Immature natural killer cell (primary cell): ENCODE data around the gene DGKG. TPM values are rescaled to one million over a fixed set of nuclear protein-coding genes. Genes with fewer than 3 reads are reported as not detected.

Experiments used
- DNase-seq, 3 donors: peaks; one replicate each; pipeline ENCODE4 v3.0.0; 2022; ENCODE audit warnings: mixed read lengths in 1 of 3
- H3K27ac Mint-ChIP-seq, 6 donors: one replicate each; pipeline ENCODE4 v1.8.0; 2020; ENCODE audit warnings: mixed read lengths in 6 of 6, mild to moderate bottlenecking in 5 of 6, inconsistent platforms in 4 of 6, moderate library complexity in 3 of 6
- H3K27me3 Mint-ChIP-seq, 3 donors: one replicate each; pipeline ENCODE4 v1.8.0; 2020 to 2021; ENCODE audit warnings: low read depth in 3 of 3, mild to moderate bottlenecking in 3 of 3, mixed read lengths in 3 of 3, moderate library complexity in 3 of 3, inconsistent platforms in 1 of 3
- H3K36me3 Mint-ChIP-seq, 3 donors: one replicate each; pipeline ENCODE4 v1.8.0; 2020; ENCODE audit warnings: mixed read lengths in 3 of 3, inconsistent platforms in 2 of 3, mild to moderate bottlenecking in 2 of 3
- H3K4me1 Mint-ChIP-seq, 2 donors: one replicate each; pipeline ENCODE4 v1.8.0; 2020; ENCODE audit warnings: inconsistent platforms in 2 of 2, mild to moderate bottlenecking in 2 of 2, mixed read lengths in 2 of 2, moderate library complexity in 1 of 2
- H3K4me3 Mint-ChIP-seq, 5 donors: one replicate each; pipeline ENCODE4 v1.8.0; 2020; ENCODE audit warnings: mild to moderate bottlenecking in 5 of 5, mixed read lengths in 5 of 5, inconsistent platforms in 3 of 5, moderate library complexity in 3 of 5
- H3K9me3 Mint-ChIP-seq, 6 donors: one replicate each; pipeline ENCODE4 v1.8.0; 2020; ENCODE audit warnings: mild to moderate bottlenecking in 6 of 6, mixed read lengths in 6 of 6, inconsistent platforms in 4 of 6, moderate library complexity in 3 of 6
- polyA plus RNA-seq, 3 donors: library from polyadenylated mRNA; unstranded; fragments of 300-500 nt; fragmentation: Illumina TruSeq; gene quantifications; one replicate each; pipeline ENCODE4 v1.2.3, GENCODE V29; 2021

DGKG gene
- polyA plus RNA-seq, 3 donors from 2014 or later = 0.07 to 0.86 TPM; not detected in 1

DNA sequence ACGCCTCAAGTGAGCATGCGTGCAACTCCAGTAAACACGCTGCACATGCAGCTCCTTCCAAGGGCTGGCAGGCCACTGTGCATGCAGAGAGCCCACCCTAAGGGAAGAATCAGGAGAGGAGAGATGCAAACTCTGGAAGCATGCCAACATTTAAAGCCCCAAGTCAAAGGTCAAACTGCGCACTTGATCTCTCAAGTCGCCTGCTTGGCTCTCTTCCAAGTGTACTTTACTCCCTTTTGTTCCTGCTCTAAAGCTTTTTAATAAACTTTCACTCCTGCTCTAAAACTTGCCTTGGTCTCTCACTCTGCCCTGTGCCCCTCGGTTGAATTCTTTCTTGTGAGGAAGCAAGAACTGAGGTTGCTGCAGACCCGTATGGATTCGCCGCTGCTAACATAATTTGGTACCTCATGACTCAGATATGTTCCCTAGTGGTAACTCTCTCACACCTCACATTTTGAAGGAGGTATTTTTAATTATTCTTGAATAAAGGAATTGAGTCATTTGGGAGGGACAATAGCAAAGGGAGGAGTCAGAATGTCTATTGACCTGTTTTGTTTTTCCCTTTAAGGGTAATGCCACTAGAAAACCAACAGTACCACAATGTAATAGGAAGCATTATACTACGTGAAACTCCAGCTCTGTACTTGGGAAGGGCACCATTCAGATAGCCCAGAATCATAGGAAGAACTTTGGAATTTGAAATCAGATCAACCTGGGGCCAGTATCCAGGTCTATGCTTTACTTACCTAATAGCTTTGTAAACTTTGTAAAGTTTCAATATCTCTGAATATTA lies 19.6 kb upstream of the DGKG start:
- H3K4me3 Mint-ChIP-seq = peak overlapping the region in 1 of 5 donors; percentile 41

DNA sequence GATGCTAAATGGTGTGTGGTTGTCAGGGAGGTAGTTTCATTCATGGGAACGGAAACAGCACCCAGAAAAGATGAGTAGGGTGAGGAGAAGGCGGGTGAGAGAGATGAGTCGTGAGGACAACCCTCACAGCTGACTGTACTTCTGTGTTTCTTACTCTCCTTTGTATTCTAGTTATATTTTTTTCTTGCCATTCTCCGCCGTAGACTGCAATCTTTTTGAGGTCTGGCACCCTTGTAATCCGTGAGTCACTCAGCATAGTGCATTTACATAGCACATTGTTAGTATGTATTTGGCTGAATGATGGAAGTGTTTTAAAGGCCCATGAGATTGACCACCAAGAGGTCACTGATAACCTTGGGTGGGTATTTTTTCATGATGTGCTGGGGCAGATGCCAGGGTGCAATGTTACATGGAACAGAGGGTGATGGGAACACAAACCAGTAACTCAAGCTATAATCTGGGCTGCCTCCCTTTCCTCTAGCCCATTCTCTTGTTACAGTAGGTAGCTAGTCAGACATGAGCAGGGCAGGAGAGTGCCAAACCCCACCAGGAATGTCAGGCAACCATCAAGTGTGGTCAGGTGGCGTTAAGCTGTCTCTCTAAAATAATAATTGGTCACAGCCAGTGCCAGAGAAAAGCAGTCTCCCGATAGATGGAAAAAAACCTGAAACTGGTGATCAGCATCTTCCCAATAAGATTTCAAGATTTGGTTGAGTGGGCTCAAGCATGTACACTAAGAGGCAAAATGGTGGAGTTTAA lies 18.8 kb upstream of the DGKG start:
- H3K9me3 Mint-ChIP-seq = peaks cover 0 to 4% (median 0%) of the 10 kb centered on the region in 6 donors
- H3K4me3 Mint-ChIP-seq = peak overlapping the region in 1 of 5 donors; percentile 27
- no peaks in the 10 kb centered on the region for H3K36me3 Mint-ChIP-seq
- peak overlapping the region in 1 of 6 donors; percentile 31 for H3K27ac Mint-ChIP-seq
- DNase-seq = no peak
- no peaks in the 10 kb centered on the region for H3K4me1 Mint-ChIP-seq
- H3K27me3 Mint-ChIP-seq = peaks cover 0 to 6% (median 1%) of the 10 kb centered on the region in 3 donors

More for the DNA sequence above, 19.6 kb upstream of the DGKG start:
- Mint-ChIP-seq H3K9me3 (peaks cover 0 to 6% (median 0%) of the 10 kb centered on the region in 6 donors), H3K4me1 (no peaks in the 10 kb centered on the region), H3K27ac (no peak overlapping the region), H3K36me3 (no peaks in the 10 kb centered on the region), H3K27me3 (peaks cover 0 to 1% (median 0%) of the 10 kb centered on the region in 3 donors)
- no peak for DNase-seq

DNA sequence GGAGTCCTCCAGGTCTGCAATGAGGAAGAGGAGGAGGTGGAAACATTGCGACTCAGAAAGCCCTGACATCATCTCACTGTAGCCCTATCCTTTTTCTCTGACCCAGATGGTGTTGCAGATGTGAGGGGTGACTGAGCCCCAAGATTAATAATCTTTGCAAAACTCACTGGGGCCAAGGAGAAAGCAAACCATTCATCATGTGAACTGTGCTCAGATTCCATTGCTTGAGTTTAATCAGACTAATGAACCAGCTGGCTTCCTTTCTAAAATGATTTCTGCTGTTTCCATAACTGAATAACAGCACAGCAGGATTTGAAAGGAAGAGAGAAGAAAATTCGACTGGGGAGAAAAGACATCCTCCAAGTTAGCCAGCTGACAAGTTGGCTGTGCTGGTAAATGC lies 13.4 kb upstream of the DGKG start:
- Mint-ChIP-seq H3K27me3 (peaks cover 3 to 15% (median 3%) of the 10 kb centered on the region in 3 donors), H3K4me1 (no peaks in the 10 kb centered on the region), H3K27ac (no peak overlapping the region), H3K9me3 (peaks cover 0 to 4% (median 0%) of the 10 kb centered on the region in 6 donors), H3K4me3 (no peak overlapping the region), H3K36me3 (no peaks in the 10 kb centered on the region)
- DNase-seq = no peak

DNA sequence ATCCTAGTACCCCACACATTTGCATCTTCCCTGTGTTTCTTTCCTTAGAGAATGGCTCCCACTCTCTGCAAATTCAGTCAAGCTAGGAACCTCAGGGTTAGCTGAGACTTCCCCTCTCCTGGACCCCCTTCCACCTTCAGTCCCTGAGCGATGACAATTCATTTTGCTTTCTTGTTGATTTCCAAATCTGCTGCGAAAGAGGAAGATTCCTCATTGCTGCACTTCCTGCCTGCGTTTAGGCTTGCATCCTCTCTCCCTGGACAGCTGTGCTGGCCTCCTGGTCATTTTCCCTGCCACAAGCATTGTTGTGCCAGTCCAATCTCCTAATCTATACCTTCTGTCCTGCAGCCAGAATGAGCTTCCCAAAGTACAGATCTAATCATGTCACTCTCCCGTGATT lies 12.3 kb upstream of the DGKG start:
- no peak overlapping the region for H3K4me3 Mint-ChIP-seq
- no peaks in the 10 kb centered on the region for H3K36me3 Mint-ChIP-seq
- H3K4me1 Mint-ChIP-seq = no peaks in the 10 kb centered on the region
- H3K27me3 Mint-ChIP-seq = peaks cover 3 to 17% (median 3%) of the 10 kb centered on the region in 3 donors
- H3K9me3 Mint-ChIP-seq = peaks cover 0 to 4% (median 0%) of the 10 kb centered on the region in 6 donors
- no peak overlapping the region for H3K27ac Mint-ChIP-seq
- DNase-seq = no peak

DNA sequence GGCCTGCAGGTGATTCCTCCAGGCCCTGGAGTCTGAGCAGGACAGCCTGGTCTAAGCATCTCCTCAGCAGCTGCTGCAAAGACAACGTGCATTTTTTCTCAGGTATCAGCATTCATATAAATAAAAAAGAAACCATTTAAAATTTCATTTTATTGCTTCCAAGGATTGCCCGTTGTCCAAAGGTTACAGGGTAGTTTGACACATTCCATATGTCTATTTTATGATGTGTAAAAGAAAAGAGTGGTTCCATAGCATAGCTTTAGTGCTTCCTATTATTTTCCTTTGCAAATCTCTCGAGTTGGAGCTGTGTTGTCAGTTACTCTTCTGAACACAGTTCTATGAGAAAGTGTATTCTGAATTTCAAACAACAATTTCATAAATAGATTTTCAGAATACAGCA lies 7.2 kb upstream of the DGKG start:
- no peaks in the 10 kb centered on the region for H3K9me3 Mint-ChIP-seq

DNA sequence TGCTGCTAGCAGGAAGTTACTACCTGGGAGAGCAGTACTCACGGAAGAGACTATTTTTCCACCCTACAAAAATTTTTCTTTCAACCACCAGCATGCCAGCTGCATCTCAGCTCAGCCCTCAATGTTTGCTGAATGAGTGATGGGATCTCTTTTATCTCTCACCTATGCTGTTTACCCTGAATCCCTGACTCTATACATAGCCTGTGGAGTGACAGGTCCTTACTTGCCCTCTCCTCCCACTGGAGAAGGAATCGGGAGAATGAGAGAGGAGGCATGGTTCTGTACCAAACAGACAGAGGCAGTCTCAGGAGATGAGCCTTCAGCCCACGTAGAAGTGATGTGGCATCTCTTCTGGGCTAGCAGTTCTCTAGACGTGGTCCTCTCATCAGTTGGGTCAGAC lies 6.7 kb upstream of the DGKG start:
- Mint-ChIP-seq H3K27ac (no peak overlapping the region), H3K4me3 (no peak overlapping the region), H3K27me3 (peaks cover 2 to 9% (median 5%) of the 10 kb centered on the region in 3 donors), H3K36me3 (no peaks in the 10 kb centered on the region), H3K4me1 (no peaks in the 10 kb centered on the region), H3K9me3 (no peaks in the 10 kb centered on the region)
- DNase-seq = no peak

More for the DNA sequence above, 7.2 kb upstream of the DGKG start:
- no peak for DNase-seq
- Mint-ChIP-seq H3K27ac (no peak overlapping the region), H3K4me1 (no peaks in the 10 kb centered on the region), H3K4me3 (no peak overlapping the region), H3K36me3 (no peaks in the 10 kb centered on the region), H3K27me3 (peaks cover 3 to 7% (median 4%) of the 10 kb centered on the region in 3 donors)

DNA sequence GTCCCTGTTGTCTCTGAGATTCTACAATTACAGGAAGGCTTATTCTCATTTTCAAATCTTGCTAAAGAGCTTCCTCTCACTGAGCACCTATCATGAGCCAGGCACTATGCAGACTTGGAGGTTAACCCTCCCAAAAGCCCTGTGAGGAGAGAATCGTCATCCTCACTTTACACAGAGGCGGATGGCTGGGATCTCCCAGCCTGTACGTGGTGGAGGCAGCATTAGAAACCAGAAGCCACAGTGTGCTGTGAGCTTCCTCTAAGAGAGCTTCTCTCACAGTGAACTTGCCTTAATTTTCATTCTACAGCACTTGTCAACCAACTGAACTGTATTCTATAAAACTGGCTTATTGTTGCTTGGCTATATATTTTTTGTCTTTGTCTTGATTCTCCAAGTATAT lies 6.1 kb upstream of the DGKG start:
- no peaks in the 10 kb centered on the region for H3K9me3 Mint-ChIP-seq
- H3K27me3 Mint-ChIP-seq = peaks cover 2 to 12% (median 3%) of the 10 kb centered on the region in 3 donors
- no peak overlapping the region for H3K27ac Mint-ChIP-seq
- H3K36me3 Mint-ChIP-seq = no peaks in the 10 kb centered on the region
- H3K4me3 Mint-ChIP-seq = no peak overlapping the region
- H3K4me1 Mint-ChIP-seq = no peaks in the 10 kb centered on the region
- no peak for DNase-seq

DNA sequence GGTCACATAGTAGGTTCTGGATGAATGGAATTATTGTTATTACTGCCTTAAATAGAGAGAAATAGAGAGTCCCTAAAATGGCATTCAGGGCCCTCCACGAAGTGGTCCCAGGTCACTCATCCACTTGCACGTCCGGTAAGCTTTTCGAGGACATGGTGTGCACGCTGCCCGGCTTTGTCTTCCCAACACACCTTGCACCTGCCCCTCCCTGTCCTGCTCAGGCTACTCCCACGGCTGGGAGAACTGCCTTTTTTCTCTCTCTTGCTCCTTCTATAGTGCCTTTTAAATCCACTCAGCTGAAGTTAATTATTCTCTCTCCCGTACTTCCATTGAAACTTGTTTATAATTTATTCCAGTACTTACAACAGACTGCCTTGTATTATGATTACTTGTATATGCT lies 5.6 kb upstream of the DGKG start:
- H3K4me3 Mint-ChIP-seq = no peak overlapping the region
- H3K9me3 Mint-ChIP-seq = no peaks in the 10 kb centered on the region
- no peak overlapping the region for H3K27ac Mint-ChIP-seq
- peaks cover 3 to 18% (median 4%) of the 10 kb centered on the region in 3 donors for H3K27me3 Mint-ChIP-seq
- H3K36me3 Mint-ChIP-seq = no peaks in the 10 kb centered on the region
- DNase-seq = no peak
- H3K4me1 Mint-ChIP-seq = no peaks in the 10 kb centered on the region

DNA sequence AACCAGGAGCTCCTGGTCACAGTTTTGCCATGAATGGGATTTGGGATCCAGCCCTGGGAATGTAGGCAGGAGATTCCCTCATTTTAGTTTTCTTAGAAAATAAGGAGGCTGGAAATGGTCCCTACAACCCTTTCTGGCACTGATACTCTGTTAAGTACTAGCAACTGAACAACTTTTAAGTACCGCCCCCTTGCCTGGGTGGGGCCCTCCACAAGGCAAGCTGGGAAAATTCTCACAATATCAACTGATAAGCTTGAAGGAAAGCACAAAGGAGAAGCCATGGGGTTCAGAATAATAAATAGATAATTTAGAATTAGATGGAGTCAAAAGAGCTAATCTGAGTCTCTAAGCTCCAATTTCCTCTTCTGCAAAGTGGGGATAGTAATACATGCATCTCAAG lies 4.2 kb upstream of the DGKG start:
- Mint-ChIP-seq H3K36me3 (no peaks in the 10 kb centered on the region), H3K27ac (no peak overlapping the region), H3K27me3 (peaks cover 5 to 15% (median 5%) of the 10 kb centered on the region in 3 donors), H3K9me3 (no peaks in the 10 kb centered on the region), H3K4me3 (no peak overlapping the region), H3K4me1 (no peaks in the 10 kb centered on the region)
- DNase-seq = no peak

DNA sequence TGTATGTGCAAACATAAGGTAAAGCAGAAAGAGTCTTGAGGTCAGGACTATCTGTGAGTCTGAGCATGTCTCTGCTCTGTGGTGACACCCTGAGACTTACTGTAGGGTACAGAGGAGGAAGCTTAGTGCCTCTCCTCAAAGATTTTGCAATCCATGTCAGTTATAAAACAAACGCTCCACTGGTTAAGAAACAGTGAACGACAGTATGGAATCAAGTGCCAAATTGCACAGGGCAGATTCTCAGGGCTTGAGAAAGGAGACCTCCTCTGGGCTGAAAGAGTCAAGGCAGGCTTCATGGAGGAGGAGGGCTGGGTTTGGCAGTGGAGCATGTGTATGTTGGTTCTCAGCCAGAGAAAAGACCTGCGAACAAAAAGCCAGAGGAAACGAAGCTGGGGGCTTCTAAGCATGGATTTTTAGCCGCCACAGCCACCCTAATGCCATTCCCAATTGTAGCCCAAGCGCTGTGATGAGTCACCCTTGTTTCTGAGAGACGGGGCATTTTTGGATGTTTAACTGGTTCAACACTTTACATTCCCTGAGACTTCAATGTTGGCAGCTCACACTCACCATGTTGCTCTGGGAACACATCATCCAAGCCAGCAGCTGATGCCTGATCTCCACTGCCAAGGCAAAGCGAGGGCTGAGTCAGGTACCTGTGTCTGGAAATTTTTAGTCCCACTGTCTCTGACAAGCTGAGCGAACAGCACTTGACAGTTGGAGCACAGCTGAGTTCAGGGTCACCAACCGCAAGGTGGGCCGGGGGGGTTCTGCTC lies 3.4 kb upstream of the DGKG start:
- no peak for DNase-seq
- Mint-ChIP-seq H3K9me3 (no peaks in the 10 kb centered on the region), H3K4me3 (no peak overlapping the region), H3K27me3 (peaks cover 7 to 17% (median 8%) of the 10 kb centered on the region in 3 donors), H3K36me3 (no peaks in the 10 kb centered on the region), H3K27ac (no peak overlapping the region), H3K4me1 (no peaks in the 10 kb centered on the region)

DNA sequence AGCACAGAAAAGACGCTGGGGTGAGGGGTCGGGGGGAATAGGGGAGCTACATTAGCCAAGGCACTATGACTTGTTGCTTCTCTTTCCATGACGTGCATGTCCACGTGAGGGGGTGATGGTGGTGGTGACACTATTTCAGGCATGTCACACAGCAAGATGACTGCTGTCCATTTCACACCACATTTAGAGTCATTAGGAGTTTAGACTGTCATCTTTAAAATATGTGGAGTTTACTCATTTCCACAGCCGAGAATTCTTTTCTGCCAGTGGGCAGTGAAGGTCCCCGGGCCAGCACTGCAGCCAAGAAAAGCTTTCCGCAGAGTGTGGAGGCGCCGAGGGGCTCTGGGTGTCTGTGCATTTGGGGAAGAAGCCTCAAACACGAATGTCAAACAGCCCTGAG lies 954 bp upstream of the DGKG start:
- H3K9me3 Mint-ChIP-seq = no peaks in the 10 kb centered on the region
- no peak overlapping the region for H3K4me3 Mint-ChIP-seq

DNA sequence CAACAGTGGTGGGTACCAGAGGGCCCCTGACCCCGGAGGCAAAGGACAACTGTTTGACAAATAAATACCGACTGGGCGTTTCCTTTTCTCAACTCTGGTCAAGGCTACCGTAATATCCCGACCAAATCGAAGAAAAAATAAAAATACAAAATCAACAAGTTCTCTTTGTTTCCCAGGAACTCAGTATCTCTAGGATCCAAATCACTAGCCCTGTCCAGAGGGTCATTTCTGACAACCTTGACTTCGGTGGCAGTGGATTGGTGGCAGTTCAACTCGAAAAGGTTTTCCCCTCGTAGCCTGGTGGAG lies 456 bp upstream of the DGKG start:
- DNase-seq = no peak
- Mint-ChIP-seq H3K27ac (no peak overlapping the region), H3K4me3 (peak overlapping the region in 2 of 5 donors; percentile 24 to 55), H3K27me3 (peaks cover 7 to 17% (median 10%) of the 10 kb centered on the region in 3 donors), H3K4me1 (no peaks in the 10 kb centered on the region), H3K36me3 (no peaks in the 10 kb centered on the region), H3K9me3 (no peaks in the 10 kb centered on the region)

More for the DNA sequence above, 954 bp upstream of the DGKG start:
- peaks cover 7 to 17% (median 10%) of the 10 kb centered on the region in 3 donors for H3K27me3 Mint-ChIP-seq
- no peak overlapping the region for H3K27ac Mint-ChIP-seq
- no peak for DNase-seq
- H3K4me1 Mint-ChIP-seq = no peaks in the 10 kb centered on the region
- no peaks in the 10 kb centered on the region for H3K36me3 Mint-ChIP-seq

DNA sequence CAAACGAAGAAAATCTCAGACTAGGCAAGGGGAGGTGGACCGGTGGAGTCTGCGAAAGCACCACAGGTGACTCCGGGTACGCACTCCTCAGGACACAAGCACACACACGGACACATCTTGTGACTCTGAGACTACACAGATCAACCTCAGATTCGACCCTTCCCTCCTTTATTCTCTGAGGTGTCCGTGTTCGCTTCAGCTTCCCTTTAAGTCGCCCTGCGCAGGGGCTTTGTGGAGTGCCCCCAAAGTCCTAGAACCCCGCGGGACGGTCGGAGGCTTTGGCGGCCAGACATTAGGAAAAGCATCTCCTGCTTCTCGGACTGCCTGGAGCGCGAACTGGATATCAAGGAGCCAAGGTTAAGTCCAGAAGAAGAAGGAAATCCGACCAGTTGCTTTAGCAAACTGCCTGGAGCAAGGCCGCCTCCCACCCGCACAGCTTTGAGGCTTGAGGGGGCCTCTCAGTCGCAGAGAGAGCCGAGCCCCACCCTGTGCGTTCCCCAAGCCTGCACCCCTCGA lies 730 bp downstream of the DGKG start:
- no peak overlapping the region for H3K27ac Mint-ChIP-seq
- no peaks in the 10 kb centered on the region for H3K4me1 Mint-ChIP-seq
- no peak overlapping the region for H3K4me3 Mint-ChIP-seq
- H3K27me3 Mint-ChIP-seq = peaks cover 7 to 16% (median 10%) of the 10 kb centered on the region in 3 donors
- no peaks in the 10 kb centered on the region for H3K36me3 Mint-ChIP-seq
- H3K9me3 Mint-ChIP-seq = peaks cover 0 to under 1% (median 0%) of the 10 kb centered on the region in 6 donors
- no peak for DNase-seq
